Measurements from ENCODE around the gene DRC3.
"Not testable (repeated sequence)": the region's sequence is repeated elsewhere in the genome, so short reads cannot be mapped to it uniquely, and the experiment has no call there.

DRC3 gene

GRCh38 chr17:17995887-17996286 lies 23.2 kb downstream of the DRC3 start:
- H3K4me1 Mint-ChIP-seq (ENCODE audit: low read depth in 2 of 2); H3K4me3 Mint-ChIP-seq; ATAC-seq (replicated peaks); H3K36me3 Mint-ChIP-seq (ENCODE audit: insufficient read depth); DNase-seq; H3K9me3 Mint-ChIP-seq; H3K27ac Mint-ChIP-seq; H3K27me3 Mint-ChIP-seq: not testable (repeated sequence)

- Mint-ChIP-seq H3K9me3 (no peaks in the 10 kb centered on the region), H3K27me3 (no peaks in the 10 kb centered on the region), H3K4me1 (ENCODE audit: low read depth in 2 of 2) (no peaks in the 10 kb centered on the region), H3K4me3 (no peak overlapping the region), H3K36me3 (ENCODE audit: insufficient read depth) (peaks cover 3% of the 10 kb centered on the region), H3K27ac (peak overlapping the region in 1 of 2 donors; percentile 25)
- DNase-seq (no peak), ATAC-seq (replicated peaks) (no peak)
Measured at GRCh38 chr17:17998934-17999333, 26.3 kb downstream of the DRC3 start.

- no peaks in the 10 kb centered on the region for H3K27me3 Mint-ChIP-seq
- peak overlapping the region in 1 of 2 donors; percentile 25 for H3K27ac Mint-ChIP-seq
- H3K4me1 Mint-ChIP-seq (ENCODE audit: low read depth in 2 of 2): no peaks in the 10 kb centered on the region
- no peaks in the 10 kb centered on the region for H3K9me3 Mint-ChIP-seq
- no peak overlapping the region for H3K4me3 Mint-ChIP-seq
- DNase-seq: no peak
- ATAC-seq (replicated peaks): no peak
- H3K36me3 Mint-ChIP-seq (ENCODE audit: insufficient read depth): peaks cover 3% of the 10 kb centered on the region
Measured at GRCh38 chr17:17999364-18000029, 26.8 kb downstream of the DRC3 start.

DNA sequence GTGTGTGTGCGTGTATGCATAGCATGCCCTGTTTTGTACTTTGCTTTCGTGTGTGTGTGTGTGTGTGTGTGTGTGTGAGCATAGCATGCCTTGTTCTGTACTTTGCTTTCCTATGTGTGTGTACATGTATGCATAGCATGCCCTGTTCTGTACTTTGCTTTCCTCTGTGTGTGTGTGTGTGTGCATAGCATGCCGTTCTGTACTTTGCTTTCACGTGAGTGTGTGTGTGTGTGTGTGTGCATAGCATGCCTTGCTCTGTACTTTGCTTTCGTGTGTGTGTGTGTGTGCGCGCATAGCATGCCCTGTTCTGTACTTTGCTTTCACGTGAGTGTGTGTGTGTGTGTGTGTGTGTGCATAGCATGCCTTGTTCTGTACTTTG lies 27.4 kb downstream of the DRC3 start:
- H3K27me3 Mint-ChIP-seq: no peaks in the 10 kb centered on the region
- no peak overlapping the region for H3K4me3 Mint-ChIP-seq
- no peak for DNase-seq
- no peak overlapping the region for H3K27ac Mint-ChIP-seq
- H3K36me3 Mint-ChIP-seq (ENCODE audit: insufficient read depth): peaks cover 3% of the 10 kb centered on the region
- H3K9me3 Mint-ChIP-seq: no peaks in the 10 kb centered on the region
- ATAC-seq (replicated peaks): no peak
- H3K4me1 Mint-ChIP-seq (ENCODE audit: low read depth in 2 of 2): no peaks in the 10 kb centered on the region

GRCh38 chr17:18002171-18002570 lies 29.5 kb downstream of the DRC3 start:
- H3K27ac Mint-ChIP-seq: no peak overlapping the region
- H3K36me3 Mint-ChIP-seq (ENCODE audit: insufficient read depth): peaks cover 3% of the 10 kb centered on the region

GRCh38 chr17:18004345-18004744 lies 31.7 kb downstream of the DRC3 start:
- no peaks in the 10 kb centered on the region for H3K9me3 Mint-ChIP-seq
- H3K36me3 Mint-ChIP-seq (ENCODE audit: insufficient read depth): peaks cover 8% of the 10 kb centered on the region
- ATAC-seq (replicated peaks) (no peak), DNase-seq (no peak)
- peaks cover 2 to 3% of the 10 kb centered on the region in 2 donors for H3K4me1 Mint-ChIP-seq (ENCODE audit: low read depth in 2 of 2)
- no peaks in the 10 kb centered on the region for H3K27me3 Mint-ChIP-seq
- H3K4me3 Mint-ChIP-seq: no peak overlapping the region
- no peak overlapping the region for H3K27ac Mint-ChIP-seq

More at GRCh38 chr17:18002171-18002570, 29.5 kb downstream of the DRC3 start:
- Mint-ChIP-seq H3K4me1 (ENCODE audit: low read depth in 2 of 2) (peaks cover 2 to 3% of the 10 kb centered on the region in 2 donors), H3K9me3 (no peaks in the 10 kb centered on the region), H3K4me3 (no peak overlapping the region), H3K27me3 (no peaks in the 10 kb centered on the region)
- no peak for DNase-seq
- ATAC-seq (replicated peaks): no peak

GRCh38 chr17:18004884-18005305 lies 32.2 kb downstream of the DRC3 start:
- Mint-ChIP-seq H3K4me1 (ENCODE audit: low read depth in 2 of 2) (peaks cover 2 to 3% of the 10 kb centered on the region in 2 donors), H3K4me3 (no peak overlapping the region), H3K36me3 (ENCODE audit: insufficient read depth) (peaks cover 8% of the 10 kb centered on the region), H3K9me3 (no peaks in the 10 kb centered on the region), H3K27ac (no peak overlapping the region), H3K27me3 (no peaks in the 10 kb centered on the region)
- no peak for DNase-seq
- no peak for ATAC-seq (replicated peaks)

DNA sequence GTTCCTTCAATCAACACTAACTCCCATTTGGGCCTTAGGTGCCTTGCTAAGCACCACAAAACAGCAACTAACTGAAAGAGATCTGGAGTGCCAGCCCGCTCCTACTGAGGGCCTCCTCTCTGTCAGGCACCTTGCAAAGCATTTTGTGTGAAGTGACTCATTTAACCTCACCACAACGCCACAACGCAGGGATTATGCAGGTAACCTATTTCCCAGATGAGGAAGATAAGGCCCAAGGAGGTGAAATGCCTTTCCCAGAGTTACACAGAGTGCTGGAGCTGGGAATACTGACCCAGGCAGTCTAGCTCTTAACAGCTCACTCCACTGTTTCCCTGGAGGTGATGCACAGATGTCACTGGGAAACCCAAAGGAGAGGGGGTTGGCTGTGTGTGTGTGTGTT lies 32.8 kb downstream of the DRC3 start:
- no peaks in the 10 kb centered on the region for H3K27me3 Mint-ChIP-seq
- peaks cover 8% of the 10 kb centered on the region for H3K36me3 Mint-ChIP-seq (ENCODE audit: insufficient read depth)
- H3K4me3 Mint-ChIP-seq: no peak overlapping the region
- DNase-seq (no peak), ATAC-seq (replicated peaks) (no peak)
- no peaks in the 10 kb centered on the region for H3K9me3 Mint-ChIP-seq
- no peak overlapping the region for H3K27ac Mint-ChIP-seq
- H3K4me1 Mint-ChIP-seq (ENCODE audit: low read depth in 2 of 2): peaks cover 2 to 3% of the 10 kb centered on the region in 2 donors

GRCh38 chr17:18006495-18007239 lies 34.0 kb downstream of the DRC3 start:
- no peak overlapping the region for H3K27ac Mint-ChIP-seq
- H3K4me3 Mint-ChIP-seq: no peak overlapping the region
- no peaks in the 10 kb centered on the region for H3K27me3 Mint-ChIP-seq
- DNase-seq (no peak), ATAC-seq (replicated peaks) (no peak)
- H3K9me3 Mint-ChIP-seq: no peaks in the 10 kb centered on the region
- H3K36me3 Mint-ChIP-seq (ENCODE audit: insufficient read depth): peaks cover 8% of the 10 kb centered on the region
- H3K4me1 Mint-ChIP-seq (ENCODE audit: low read depth in 2 of 2): peaks cover 2 to 3% of the 10 kb centered on the region in 2 donors

GRCh38 chr17:18008496-18009268 lies 36.0 kb downstream of the DRC3 start:
- ATAC-seq (replicated peaks) (no peak), DNase-seq (no peak)
- Mint-ChIP-seq H3K27me3 (no peaks in the 10 kb centered on the region), H3K9me3 (no peaks in the 10 kb centered on the region), H3K36me3 (ENCODE audit: insufficient read depth) (peaks cover 13% of the 10 kb centered on the region), H3K4me1 (ENCODE audit: low read depth in 2 of 2) (peaks cover 2 to 3% of the 10 kb centered on the region in 2 donors), H3K4me3 (no peak overlapping the region), H3K27ac (no peak overlapping the region)

- no peak for ATAC-seq (replicated peaks)
- no peak overlapping the region for H3K4me3 Mint-ChIP-seq
- DNase-seq: no peak
- H3K27me3 Mint-ChIP-seq: no peaks in the 10 kb centered on the region
- no peaks in the 10 kb centered on the region for H3K9me3 Mint-ChIP-seq
- peaks cover 13% of the 10 kb centered on the region for H3K36me3 Mint-ChIP-seq (ENCODE audit: insufficient read depth)
- H3K4me1 Mint-ChIP-seq (ENCODE audit: low read depth in 2 of 2): peaks cover 2 to 3% of the 10 kb centered on the region in 2 donors
- peak overlapping the region in 1 of 2 donors; percentile 57 for H3K27ac Mint-ChIP-seq
Measured at GRCh38 chr17:18009609-18010420, 37.2 kb downstream of the DRC3 start.

DNA sequence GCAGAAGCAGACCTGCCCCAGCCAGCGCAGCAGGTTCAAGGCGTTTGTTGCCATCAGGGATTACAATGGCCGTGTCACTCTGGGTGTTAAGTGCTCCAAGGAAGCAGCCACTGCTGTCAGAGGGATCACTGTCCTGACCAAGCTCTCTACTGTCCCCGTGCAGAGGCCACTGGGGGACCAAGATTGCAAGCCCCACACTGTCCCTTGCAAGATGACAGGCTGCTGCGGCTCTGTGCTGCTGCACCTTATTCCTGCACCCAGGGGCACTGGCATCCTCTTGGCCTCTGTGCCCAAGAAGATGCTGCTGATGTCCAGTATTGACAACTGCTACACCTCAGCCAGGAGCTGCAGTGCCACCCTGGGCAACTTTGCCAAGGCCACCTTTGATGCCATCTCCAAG lies 38.6 kb downstream of the DRC3 start:
- Mint-ChIP-seq H3K27me3 (no peaks in the 10 kb centered on the region), H3K36me3 (ENCODE audit: insufficient read depth) (peaks cover 20% of the 10 kb centered on the region), H3K9me3 (no peaks in the 10 kb centered on the region), H3K4me1 (ENCODE audit: low read depth in 2 of 2) (peaks cover under 1 to 3% of the 10 kb centered on the region in 2 donors), H3K4me3 (no peak overlapping the region), H3K27ac (no peak overlapping the region)
- DNase-seq (no peak), ATAC-seq (replicated peaks) (no peak)

DNA sequence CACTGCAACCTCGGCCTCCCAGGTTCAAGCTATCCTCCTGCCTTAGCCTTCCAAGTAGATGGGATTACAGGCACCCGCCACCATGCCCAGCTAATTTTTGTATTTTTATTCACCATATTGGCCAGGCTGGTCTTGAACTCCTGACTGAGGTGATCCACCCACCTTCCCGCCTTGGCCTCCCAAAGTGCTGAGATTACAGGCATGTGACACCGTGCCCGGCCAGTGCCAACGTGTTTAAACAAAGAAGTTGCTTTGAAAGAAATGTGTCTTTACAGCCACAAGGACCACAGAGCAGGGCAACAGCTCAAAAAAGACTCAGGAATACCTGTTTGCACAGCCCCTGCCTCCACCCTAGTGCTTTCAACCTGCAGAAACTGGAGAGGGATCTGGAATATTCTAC lies 41.3 kb downstream of the DRC3 start:
- no peaks in the 10 kb centered on the region for H3K4me1 Mint-ChIP-seq (ENCODE audit: low read depth in 2 of 2)
- H3K27ac Mint-ChIP-seq: no peak overlapping the region
- DNase-seq (no peak), ATAC-seq (replicated peaks) (no peak)
- H3K4me3 Mint-ChIP-seq: no peak overlapping the region
- peaks cover 12% of the 10 kb centered on the region for H3K36me3 Mint-ChIP-seq (ENCODE audit: insufficient read depth)
- H3K9me3 Mint-ChIP-seq: no peaks in the 10 kb centered on the region
- H3K27me3 Mint-ChIP-seq: no peaks in the 10 kb centered on the region

All from effector memory CD8-positive, alpha-beta T cell (primary cell).